PC-9 (cell line): ENCODE results near the gene WDR44. TPM values are rescaled to one million over a fixed set of nuclear protein-coding genes. Genes with fewer than 3 reads are reported as not detected.
"Not testable (repeated sequence)": the region's sequence is repeated elsewhere in the genome, so short reads cannot be mapped to it uniquely, and the experiment has no call there.

ENCODE experiments used
- BruUV-seq: library from RNA; stranded (reverse); fragments of 400-500 nt; replicated peaks from 2 replicates; lab custom pipeline; 2021; lab: Mats Ljungman, UMichigan
- CTCF ChIA-PET: fragments of 300-600 bp; sonication (Branson Sonifier 250); formaldehyde crosslinking; loops from one replicate; lab custom pipeline; 2022; ENCODE audit warnings: antibody characterized with exemption; lab: Charles Lee
- POLR2A ChIA-PET: fragments of 300-600 bp; sonication (Branson Sonifier 250); formaldehyde crosslinking; loops from one replicate; lab custom pipeline; 2022; ENCODE audit warnings: antibody characterized with exemption; ENCODE audit not compliant: unreplicated experiment; lab: Charles Lee
- DNase-seq, 2 experiments: peaks; one replicate each; pipeline versions ENCODE4 v3.0.0 to v3.0.0-alpha.2; 2015 to 2022; ENCODE audit warnings: mixed read lengths in 1 of 2
- H2AFZ ChIP-seq: fragments of 200-600 bp; sonication (generic); 2 replicates; pipeline ENCODE4 v1.8.1; 2017; ENCODE audit warnings: antibody characterized with exemption
- H3F3A ChIP-seq: fragments of 200-600 bp; sonication (generic); 2 replicates; pipeline ENCODE4 v1.8.1; 2017; ENCODE audit warnings: antibody characterized with exemption, mild to moderate bottlenecking, low read depth; ENCODE audit not compliant: insufficient read depth
- H3K27ac ChIP-seq: fragments of 200-600 bp; sonication (generic); 2 replicates; pipeline ENCODE4 v1.6.1; 2016; ENCODE audit warnings: mixed run types
- H3K27me3 ChIP-seq: fragments of 200-600 bp; sonication (generic); 2 replicates; pipeline ENCODE4 v1.6.1; 2016; ENCODE audit warnings: low read depth, mixed run types; ENCODE audit not compliant: insufficient read depth
- H3K36me3 ChIP-seq: fragments of 200-600 bp; sonication (generic); 2 replicates; pipeline ENCODE4 v1.6.1; 2016; ENCODE audit warnings: low read depth, mixed run types
- H3K4me1 ChIP-seq: fragments of 200-600 bp; sonication (generic); replicated peaks from 2 replicates; pipeline ENCODE4 v1.6.1; 2016; ENCODE audit warnings: mixed run types; ENCODE audit not compliant: insufficient read depth
- H3K4me2 ChIP-seq: fragments of 200-600 bp; sonication (generic); 2 replicates; pipeline ENCODE4 v1.6.1; 2017; ENCODE audit warnings: mixed run types
- H3K4me3 ChIP-seq: fragments of 200-600 bp; sonication (generic); 2 replicates; pipeline ENCODE4 v1.6.1; 2016; ENCODE audit warnings: mixed run types
- H3K79me2 ChIP-seq: fragments of 200-600 bp; sonication (generic); 2 replicates; pipeline ENCODE4 v1.6.1; 2017; ENCODE audit warnings: low read depth, mixed run types
- H3K9me2 ChIP-seq: fragments of 200-600 bp; sonication (generic); 2 replicates; pipeline ENCODE4 v1.8.1; 2017; ENCODE audit warnings: mild to moderate bottlenecking; ENCODE audit not compliant: insufficient read depth
- H3K9me3 ChIP-seq: fragments of 200-600 bp; sonication (generic); 2 replicates; pipeline ENCODE4 v1.8.1; 2016; ENCODE audit warnings: low read depth; ENCODE audit not compliant: insufficient read depth
- H4K20me1 ChIP-seq: fragments of 200-600 bp; sonication (generic); 2 replicates; pipeline ENCODE4 v1.8.1; 2017; ENCODE audit not compliant: insufficient read depth
- CTCF ChIP-seq: fragments of 200-600 bp; sonication (generic); conservative IDR thresholded peaks from 2 replicates; pipeline ENCODE4 v1.6.1; 2017; ENCODE audit warnings: mixed run types, antibody characterized with exemption, mild to moderate bottlenecking, moderate library complexity
- EZH2 ChIP-seq: fragments of 200-600 bp; sonication (generic); IDR thresholded peaks from 2 replicates; pipeline ENCODE4 v1.8.0; 2017; ENCODE audit warnings: antibody characterized with exemption, low read depth
- intact Hi-C: fragments of 100-400 bp; cut with micrococcal nuclease; formaldehyde crosslinking; loops from one replicate; pipeline ENCODE4 v1.10.0; 2022; ENCODE audit not compliant: unreplicated experiment
- total RNA-seq: library from RNA; stranded (reverse); gene quantifications from 2 replicates; pipeline ENCODE4 v1.2.3, GENCODE V29; 2021

The WDR44 gene
- total RNA-seq, 1 experiment from 2014 or later, result 30.9 TPM

GRCh38 chrX:118484216-118484903, 138.5 kb downstream of the WDR44 start:
- intact Hi-C loops, result no loop called here
- H2AFZ ChIP-seq, result peak overlapping the region; percentile 82
- TF ChIP-seq EZH2, result no peak
- no peaks in the 10 kb centered on the region for H3K36me3 ChIP-seq
- H3K4me3 ChIP-seq, result peak overlapping the region; percentile 46; the same call in 1 of the 2 replicates
- no peaks in the 10 kb centered on the region for H3K9me3 ChIP-seq
- peaks cover 13% of the 10 kb centered on the region; the same call in 1 of the 2 replicates for H3F3A ChIP-seq
- POLR2A ChIA-PET, result no interaction called here
- H3K79me2 ChIP-seq, result no peaks in the 10 kb centered on the region
- no peaks in the 10 kb centered on the region for H3K9me2 ChIP-seq
- peak overlapping the region; percentile 80 for H3K4me2 ChIP-seq
- DNase-seq, result peak; percentile 59 to 83
- H3K4me1 ChIP-seq, result peaks cover 19% of the 10 kb centered on the region
- CTCF ChIA-PET, result interaction anchor here (0.7 to 1.4 kb wide), 2 partner anchors 25 to 355 kb away, joined by 3 to 5 read pairs; no protein-coding TSS in a partner anchor
- BruUV-seq, result TSS peak; percentile 63
- no peaks in the 10 kb centered on the region for H3K27me3 ChIP-seq
- peak overlapping the region; percentile 90 for H3K27ac ChIP-seq
- H4K20me1 ChIP-seq, result no peaks in the 10 kb centered on the region

GRCh38 chrX:118486693-118487092, 140.8 kb downstream of the WDR44 start:
- peaks cover 19% of the 10 kb centered on the region for H3K4me1 ChIP-seq
- H3K4me2 ChIP-seq, H3K9me2 ChIP-seq, H3K27me3 ChIP-seq, H3K79me2 ChIP-seq, H3K9me3 ChIP-seq, POLR2A ChIA-PET, H4K20me1 ChIP-seq, H2AFZ ChIP-seq, intact Hi-C loops, H3K4me3 ChIP-seq, H3K27ac ChIP-seq, H3K36me3 ChIP-seq, DNase-seq, CTCF ChIA-PET, BruUV-seq: not testable (repeated sequence)
- H3F3A ChIP-seq, result peaks cover 13% of the 10 kb centered on the region; the same call in 1 of the 2 replicates

GRCh38 chrX:118493016-118493415, 147.1 kb downstream of the WDR44 start:
- DNase-seq, result no peak
- Histone ChIP-seq H3K4me1 (peaks cover 14% of the 10 kb centered on the region), H3K36me3 (no peaks in the 10 kb centered on the region), H3K9me3 (no peaks in the 10 kb centered on the region), H2AFZ (no peak overlapping the region), H3F3A (0 out of 2 replicates have a peak, but pooled peaks cover 7% of the 10 kb centered on the region), H3K4me3 (no peak overlapping the region), H3K27me3 (no peaks in the 10 kb centered on the region), H3K4me2 (no peak overlapping the region), H4K20me1 (no peaks in the 10 kb centered on the region), H3K79me2 (no peaks in the 10 kb centered on the region), H3K27ac (no peak overlapping the region), H3K9me2 (no peaks in the 10 kb centered on the region)
- BruUV-seq, result no TSS peak
- TF ChIP-seq EZH2, result no peak
- TF ChIP-seq CTCF, result no peak
- CTCF ChIA-PET, result interaction anchor here (0.5 kb wide), 1 partner anchor 109 kb away, joined by 4 read pairs; no protein-coding TSS in a partner anchor
- intact Hi-C loops, result no loop called here
- POLR2A ChIA-PET, result no interaction called here

GRCh38 chrX:118493653-118494297, 147.9 kb downstream of the WDR44 start:
- Histone ChIP-seq H3K27me3 (no peaks in the 10 kb centered on the region), H3F3A (0 out of 2 replicates have a peak, but pooled peaks cover 7% of the 10 kb centered on the region), H3K4me3 (no peak overlapping the region), H3K9me3 (no peaks in the 10 kb centered on the region), H3K36me3 (no peaks in the 10 kb centered on the region), H3K79me2 (no peaks in the 10 kb centered on the region), H2AFZ (no peak overlapping the region), H4K20me1 (no peaks in the 10 kb centered on the region), H3K4me1 (peaks cover 14% of the 10 kb centered on the region), H3K4me2 (no peak overlapping the region), H3K9me2 (no peaks in the 10 kb centered on the region), H3K27ac (no peak overlapping the region)
- ChIA-PET POLR2A (no interaction called here), CTCF (no interaction called here)
- no TSS peak for BruUV-seq
- DNase-seq, result no peak
- TF ChIP-seq EZH2, result no peak
- TF ChIP-seq CTCF, result no peak
- intact Hi-C loops, result no loop called here
